HG03469 (cell line): Measurements from ENCODE around the gene HPS3.

ENCODE experiments used
- ATAC-seq: cut with Tn5 transposase; IDR thresholded peaks from one replicate; pipeline ENCODE4 v1.9.1; 2021; ENCODE audit warnings: mild to moderate bottlenecking, moderate library complexity, moderate number of reproducible peaks; ENCODE audit not compliant: unreplicated experiment

HPS3 gene

DNA sequence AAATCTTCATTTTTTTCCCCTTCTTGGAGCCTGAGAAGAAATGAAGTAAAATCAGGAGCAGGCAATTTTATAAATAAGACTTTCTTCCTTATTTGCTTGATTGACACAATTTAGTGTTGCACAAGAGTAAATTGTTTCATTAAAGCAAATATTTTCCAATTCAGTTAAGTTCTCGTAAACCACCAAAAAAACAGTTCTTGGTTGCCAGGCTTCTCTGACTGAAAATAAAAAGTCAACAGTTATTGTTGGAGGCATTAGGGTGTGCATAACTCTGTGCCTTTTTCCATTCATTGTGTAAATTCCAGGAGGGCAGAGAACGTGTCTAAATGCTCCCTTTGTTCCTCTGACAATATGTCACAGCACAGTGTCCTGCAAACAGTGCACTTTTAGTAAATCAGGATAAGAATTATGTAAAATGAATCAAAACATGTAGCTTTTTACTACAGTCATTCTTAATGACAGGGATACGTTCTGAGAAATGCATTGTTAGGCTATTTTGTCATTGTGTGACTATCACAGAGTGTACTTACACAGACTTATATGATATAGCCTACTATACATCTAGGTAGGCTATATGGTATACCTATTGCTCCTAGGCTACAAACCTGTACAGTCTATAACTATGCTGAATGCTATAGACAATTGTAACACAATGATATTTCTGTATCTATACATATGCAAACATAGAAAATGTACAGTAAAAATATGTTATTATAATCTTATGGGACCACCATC lies 92.5 kb downstream of the HPS3 start, which contains the start of gene CP:
CP (minus strand) TSS at position 47 of the 735 bp plus-strand sequence; CDS start at position 10, 37 bp downstream.
- no peak for ATAC-seq
